Glomerular visceral epithelial cell (primary cell): ENCODE data around the gene PPP1R12B.
"Not testable (repeated sequence)": the region's sequence is repeated elsewhere in the genome, so short reads cannot be mapped to it uniquely, and the experiment has no call there.

ENCODE experiments used
- DNase-seq: peaks from one replicate; pipeline ENCODE4 v3.0.0-alpha.2; 2016; ENCODE audit errors: extremely low spot score

The PPP1R12B gene

GRCh38 chr1:202349206-202349928 is 868 bp downstream of the PPP1R12B start:
- peak; percentile 62 for DNase-seq

- no peak for DNase-seq
Measured at GRCh38 chr1:202351725-202352124, 3.2 kb downstream of the PPP1R12B start.

- DNase-seq, result not testable (repeated sequence)
Measured at GRCh38 chr1:202352583-202353197, 4.2 kb downstream of the PPP1R12B start.

GRCh38 chr1:202355944-202356553 is 7.5 kb downstream of the PPP1R12B start:
- no peak for DNase-seq

GRCh38 chr1:202357506-202357905 is 9.0 kb downstream of the PPP1R12B start:
- DNase-seq, result no peak

GRCh38 chr1:202361224-202361623 is 12.7 kb downstream of the PPP1R12B start:
- DNase-seq, result no peak

GRCh38 chr1:202361701-202362100 is 13.2 kb downstream of the PPP1R12B start:
- DNase-seq, result no peak

- no peak for DNase-seq
Measured at GRCh38 chr1:202362212-202362611, 13.7 kb downstream of the PPP1R12B start.

GRCh38 chr1:202365092-202365815 is 16.8 kb downstream of the PPP1R12B start:
- DNase-seq, result peak; percentile 67

GRCh38 chr1:202367271-202367670 is 18.8 kb downstream of the PPP1R12B start:
- no peak for DNase-seq

GRCh38 chr1:202370906-202371305 is 22.4 kb downstream of the PPP1R12B start:
- DNase-seq, result not testable (repeated sequence)

- DNase-seq, result no peak
Measured at GRCh38 chr1:202374099-202374498, 25.6 kb downstream of the PPP1R12B start.

- DNase-seq, result not testable (repeated sequence)
Measured at GRCh38 chr1:202375175-202375574, 26.7 kb downstream of the PPP1R12B start.

GRCh38 chr1:202376247-202376646 is 27.7 kb downstream of the PPP1R12B start:
- DNase-seq, result no peak

GRCh38 chr1:202379884-202380529 is 31.5 kb downstream of the PPP1R12B start:
- DNase-seq, result not testable (repeated sequence)

GRCh38 chr1:202380535-202380934 is 32.0 kb downstream of the PPP1R12B start:
- peak; percentile 62 for DNase-seq

GRCh38 chr1:202381867-202382266 is 33.4 kb downstream of the PPP1R12B start:
- DNase-seq, result not testable (repeated sequence)

GRCh38 chr1:202395831-202396230 is 47.3 kb downstream of the PPP1R12B start:
- not testable (repeated sequence) for DNase-seq

GRCh38 chr1:202397256-202397655 is 48.8 kb downstream of the PPP1R12B start:
- DNase-seq, result no peak

GRCh38 chr1:202398439-202398838 is 49.9 kb downstream of the PPP1R12B start:
- DNase-seq, result not testable (repeated sequence)

GRCh38 chr1:202401771-202402170 is 53.3 kb downstream of the PPP1R12B start:
- DNase-seq, result not testable (repeated sequence)

GRCh38 chr1:202403381-202403780 is 54.9 kb downstream of the PPP1R12B start:
- DNase-seq, result not testable (repeated sequence)
